DLD1 (cell line): ENCODE measurements around the gene FRMPD2.
"Not testable (repeated sequence)": the region's sequence is repeated elsewhere in the genome, so short reads cannot be mapped to it uniquely, and the experiment has no call there.

ENCODE experiments used
- in situ Hi-C: cut with HindIII; loops from 2 replicates; pipeline ENCODE4 v1.10.0; 2017; ENCODE audit warnings: low sequenced_read_pairs

FRMPD2 gene

GRCh38 chr10:48140949-48141348 lies 133.5 kb downstream of the FRMPD2 start:
- in situ Hi-C loops, result not testable (repeated sequence)

- in situ Hi-C loops, result not testable (repeated sequence)
These were observed 134.3 kb downstream of the FRMPD2 start for GRCh38 chr10:48139953-48140850.

- in situ Hi-C loops, result not testable (repeated sequence)
These were observed 145.5 kb downstream of the FRMPD2 start for GRCh38 chr10:48128954-48129353.

GRCh38 chr10:48126251-48126650 lies 148.2 kb downstream of the FRMPD2 start:
- in situ Hi-C loops, result not testable (repeated sequence)

GRCh38 chr10:48125631-48126030 lies 148.9 kb downstream of the FRMPD2 start:
- in situ Hi-C loops, result not testable (repeated sequence)

GRCh38 chr10:48122618-48123017 lies 151.9 kb downstream of the FRMPD2 start:
- in situ Hi-C loops, result not testable (repeated sequence)

GRCh38 chr10:48110277-48110676 lies 164.2 kb downstream of the FRMPD2 start:
- in situ Hi-C loops, result not testable (repeated sequence)
